Measurements from ENCODE around the gene OR2T34. TPM values are rescaled to one million over a fixed set of nuclear protein-coding genes. Genes with fewer than 3 reads are reported as not detected.

OR2T34 gene
- total RNA-seq, 5 donors from 2014 or later (not counting 1 experiment from before 2014, with no cell fraction given), result not detected

- H3K4me1 ChIP-seq (ENCODE audit: control insufficient read depth in 1 of 2, extremely low read depth in 1 of 2, insufficient read depth in 2 of 2, low read length in 2 of 2), result no peaks in the 10 kb centered on the region
- H3K27ac ChIP-seq (ENCODE audit: low read length), result no peak overlapping the region
- POLR2A ChIA-PET, result no interaction called here
- CTCF ChIA-PET, result interaction anchor here in 1 of 2 donors (0.6 kb wide), 1 partner anchor 205 kb away, joined by 3 read pairs; no protein-coding TSS in a partner anchor
- DNase-seq (peak in 1 of 35 experiments; percentile 3), ATAC-seq (replicated peaks in 1 of 4) (peak in 2 of 4 experiments; percentile 19 to 49)
- no peaks in the 10 kb centered on the region for H3K36me3 ChIP-seq (ENCODE audit: control insufficient read depth in 2 of 2, extremely low read depth in 1 of 2, insufficient read depth in 1 of 2, low read length in 1 of 2)
- H3K4me3 Mint-ChIP-seq, result no peak overlapping the region
- H3K9me3 Mint-ChIP-seq, result no peaks in the 10 kb centered on the region
- no peak overlapping the region for H3K4me3 ChIP-seq (ENCODE audit: control insufficient read depth in 1 of 2, extremely low read depth in 1 of 2, low read length in 1 of 2)
- H3K27me3 ChIP-seq (replicated peaks in 1 of 2; ENCODE audit: control insufficient read depth in 2 of 2, extremely low read depth in 1 of 2, insufficient read depth in 2 of 2, low read length in 1 of 2), result peaks cover 0 to 7% of the 10 kb centered on the region in 2 experiments
- H3K36me3 Mint-ChIP-seq, result no peaks in the 10 kb centered on the region
- 83% methylated on average over 3 of the region's 4 CpGs for WGBS (ENCODE audit: insufficient coverage)
- no peak overlapping the region for H3K27ac Mint-ChIP-seq
- no peaks in the 10 kb centered on the region for H3K9me3 ChIP-seq
- H3K27me3 Mint-ChIP-seq, result peaks cover 0 to 5% of the 10 kb centered on the region in 2 donors
- H3K4me1 Mint-ChIP-seq, result peaks cover 0 to 7% (median 1%) of the 10 kb centered on the region in 3 donors
Observed at GRCh38 chr1:248611883-248612414, 37.4 kb upstream of the OR2T34 start.

GRCh38 chr1:248610301-248610700 lies 35.7 kb upstream of the OR2T34 start:
- H3K4me3 ChIP-seq (ENCODE audit: control insufficient read depth in 1 of 2, extremely low read depth in 1 of 2, low read length in 1 of 2), result no peak overlapping the region
- DNase-seq, result no peak
- Mint-ChIP-seq H3K36me3 (no peaks in the 10 kb centered on the region), H3K4me3 (no peak overlapping the region), H3K9me3 (no peaks in the 10 kb centered on the region), H3K4me1 (peaks cover 0 to 14% (median 1%) of the 10 kb centered on the region in 3 donors), H3K27ac (no peak overlapping the region), H3K27me3 (peaks cover 0 to 5% of the 10 kb centered on the region in 2 donors)
- H3K4me1 ChIP-seq (ENCODE audit: control insufficient read depth in 1 of 2, extremely low read depth in 1 of 2, insufficient read depth in 2 of 2, low read length in 2 of 2), result no peaks in the 10 kb centered on the region
- no peaks in the 10 kb centered on the region for H3K36me3 ChIP-seq (ENCODE audit: control insufficient read depth in 2 of 2, extremely low read depth in 1 of 2, insufficient read depth in 1 of 2, low read length in 1 of 2)
- POLR2A ChIA-PET, result no interaction called here
- no peak for ATAC-seq (replicated peaks in 1 of 4)
- no peaks in the 10 kb centered on the region for H3K9me3 ChIP-seq
- H3K27ac ChIP-seq (ENCODE audit: low read length), result no peak overlapping the region
- no CpG with 5 or more reads among the region's 3 CpGs for WGBS (ENCODE audit: insufficient coverage)
- H3K27me3 ChIP-seq (replicated peaks in 1 of 2; ENCODE audit: control insufficient read depth in 2 of 2, extremely low read depth in 1 of 2, insufficient read depth in 2 of 2, low read length in 1 of 2), result peaks cover 0 to 7% of the 10 kb centered on the region in 2 experiments
- CTCF ChIA-PET, result interaction anchor here in 1 of 2 donors (1.1 kb wide), 1 partner anchor 11 kb away, joined by 3 read pairs; no protein-coding TSS in a partner anchor

GRCh38 chr1:248599396-248599795 lies 24.8 kb upstream of the OR2T34 start:
- Mint-ChIP-seq H3K4me3 (no peak overlapping the region), H3K36me3 (no peaks in the 10 kb centered on the region), H3K4me1 (peaks cover 4 to 9% (median 6%) of the 10 kb centered on the region in 3 donors), H3K27me3 (no peaks in the 10 kb centered on the region), H3K9me3 (no peaks in the 10 kb centered on the region), H3K27ac (no peak overlapping the region)
- Histone ChIP-seq H3K27ac (ENCODE audit: low read length) (no peak overlapping the region), H3K36me3 (ENCODE audit: control insufficient read depth in 2 of 2, extremely low read depth in 1 of 2, insufficient read depth in 1 of 2, low read length in 1 of 2) (no peaks in the 10 kb centered on the region), H3K4me3 (ENCODE audit: control insufficient read depth in 1 of 2, extremely low read depth in 1 of 2, low read length in 1 of 2) (no peak overlapping the region), H3K4me1 (ENCODE audit: control insufficient read depth in 1 of 2, extremely low read depth in 1 of 2, insufficient read depth in 2 of 2, low read length in 2 of 2) (no peaks in the 10 kb centered on the region), H3K9me3 (no peaks in the 10 kb centered on the region), H3K27me3 (replicated peaks in 1 of 2; ENCODE audit: control insufficient read depth in 2 of 2, extremely low read depth in 1 of 2, insufficient read depth in 2 of 2, low read length in 1 of 2) (no peaks in the 10 kb centered on the region)
- ATAC-seq (replicated peaks in 1 of 4) (no peak), DNase-seq (no peak)
- POLR2A ChIA-PET, result no interaction called here
- WGBS (ENCODE audit: insufficient coverage), result 86% methylated on average over 4 of the region's 8 CpGs
- CTCF ChIA-PET, result no interaction called here

- peaks cover 0 to 3% of the 10 kb centered on the region in 2 experiments for H3K27me3 ChIP-seq (replicated peaks in 1 of 2; ENCODE audit: control insufficient read depth in 2 of 2, extremely low read depth in 1 of 2, insufficient read depth in 2 of 2, low read length in 1 of 2)
- DNase-seq, result no peak
- POLR2A ChIA-PET, result no interaction called here
- H3K9me3 ChIP-seq, result no peaks in the 10 kb centered on the region
- H3K4me1 ChIP-seq (ENCODE audit: control insufficient read depth in 1 of 2, extremely low read depth in 1 of 2, insufficient read depth in 2 of 2, low read length in 2 of 2), result no peaks in the 10 kb centered on the region
- H3K27ac ChIP-seq (ENCODE audit: low read length), result no peak within 1 kb of the TSS
- peaks cover 4 to 9% (median 6%) of the 10 kb centered on the region in 3 donors for H3K4me1 Mint-ChIP-seq
- 90% methylated on average over 5 of the region's 6 CpGs for WGBS (ENCODE audit: insufficient coverage)
- CTCF ChIA-PET, result no interaction called here
- H3K4me3 ChIP-seq (ENCODE audit: control insufficient read depth in 1 of 2, extremely low read depth in 1 of 2, low read length in 1 of 2), result no peak within 1 kb of the TSS
- ATAC-seq (replicated peaks in 1 of 4), result no peak
- H3K4me3 Mint-ChIP-seq, result no peak within 1 kb of the TSS
- no peaks in the 10 kb centered on the region for H3K9me3 Mint-ChIP-seq
- H3K27me3 Mint-ChIP-seq, result no peaks in the 10 kb centered on the region
- no peak within 1 kb of the TSS for H3K27ac Mint-ChIP-seq
- H3K36me3 Mint-ChIP-seq, result no peaks in the 10 kb centered on the region
- no peaks in the 10 kb centered on the region for H3K36me3 ChIP-seq (ENCODE audit: control insufficient read depth in 2 of 2, extremely low read depth in 1 of 2, insufficient read depth in 1 of 2, low read length in 1 of 2)
Observed at GRCh38 chr1:248597589-248597988, 23.0 kb upstream of the OR2T34 start, which contains the start of gene OR2T10. OR2T10 (minus strand) TSS chr1:248597700; CDS start chr1:248593768, 3,932 bp downstream.

- Mint-ChIP-seq H3K9me3 (no peaks in the 10 kb centered on the region), H3K27ac (no peak overlapping the region), H3K4me1 (peaks cover 4 to 9% (median 6%) of the 10 kb centered on the region in 3 donors), H3K27me3 (no peaks in the 10 kb centered on the region), H3K36me3 (no peaks in the 10 kb centered on the region), H3K4me3 (no peak overlapping the region)
- no peak for DNase-seq
- ChIA-PET POLR2A (no interaction called here), CTCF (interaction anchor here in 1 of 2 donors (0.5 kb wide), 1 partner anchor 189 kb away, joined by 3 read pairs; no protein-coding TSS in a partner anchor)
- Histone ChIP-seq H3K36me3 (ENCODE audit: control insufficient read depth in 2 of 2, extremely low read depth in 1 of 2, insufficient read depth in 1 of 2, low read length in 1 of 2) (no peaks in the 10 kb centered on the region), H3K4me3 (ENCODE audit: control insufficient read depth in 1 of 2, extremely low read depth in 1 of 2, low read length in 1 of 2) (no peak overlapping the region), H3K27me3 (replicated peaks in 1 of 2; ENCODE audit: control insufficient read depth in 2 of 2, extremely low read depth in 1 of 2, insufficient read depth in 2 of 2, low read length in 1 of 2) (peaks cover 0 to 3% of the 10 kb centered on the region in 2 experiments), H3K27ac (ENCODE audit: low read length) (no peak overlapping the region), H3K4me1 (ENCODE audit: control insufficient read depth in 1 of 2, extremely low read depth in 1 of 2, insufficient read depth in 2 of 2, low read length in 2 of 2) (no peaks in the 10 kb centered on the region), H3K9me3 (no peaks in the 10 kb centered on the region)
- no CpG with 5 or more reads among the region's 2 CpGs for WGBS (ENCODE audit: insufficient coverage)
- ATAC-seq (replicated peaks in 1 of 4), result peak in 2 of 4 experiments; percentile 46 to 61
Observed at GRCh38 chr1:248596615-248597014, 22.1 kb upstream of the OR2T34 start.

GRCh38 chr1:248593226-248593625 lies 18.7 kb upstream of the OR2T34 start:
- 89% methylated on average over 4 of the region's 5 CpGs for WGBS (ENCODE audit: insufficient coverage)

More at GRCh38 chr1:248593226-248593625, 18.7 kb upstream of the OR2T34 start:
- no peaks in the 10 kb centered on the region for H3K36me3 ChIP-seq (ENCODE audit: control insufficient read depth in 2 of 2, extremely low read depth in 1 of 2, insufficient read depth in 1 of 2, low read length in 1 of 2)
- ChIA-PET POLR2A (no interaction called here), CTCF (no interaction called here)
- no peak for DNase-seq
- Mint-ChIP-seq H3K27ac (no peak overlapping the region), H3K4me1 (peaks cover 4 to 9% (median 8%) of the 10 kb centered on the region in 3 donors), H3K36me3 (no peaks in the 10 kb centered on the region), H3K4me3 (no peak overlapping the region), H3K9me3 (no peaks in the 10 kb centered on the region), H3K27me3 (peaks cover 0 to 2% of the 10 kb centered on the region in 2 donors)
- no peaks in the 10 kb centered on the region for H3K9me3 ChIP-seq
- peaks cover 0 to 5% of the 10 kb centered on the region in 2 experiments for H3K27me3 ChIP-seq (replicated peaks in 1 of 2; ENCODE audit: control insufficient read depth in 2 of 2, extremely low read depth in 1 of 2, insufficient read depth in 2 of 2, low read length in 1 of 2)
- no peak for ATAC-seq (replicated peaks in 1 of 4)
- H3K4me3 ChIP-seq (ENCODE audit: control insufficient read depth in 1 of 2, extremely low read depth in 1 of 2, low read length in 1 of 2), result no peak overlapping the region
- no peak overlapping the region for H3K27ac ChIP-seq (ENCODE audit: low read length)
- H3K4me1 ChIP-seq (ENCODE audit: control insufficient read depth in 1 of 2, extremely low read depth in 1 of 2, insufficient read depth in 2 of 2, low read length in 2 of 2), result no peaks in the 10 kb centered on the region
